Vagina (tissue), 2 donors: ENCODE results near the gene SNX19. TPM values are rescaled to one million over a fixed set of nuclear protein-coding genes. Genes with fewer than 3 reads are reported as not detected.

Experiments
- DNase-seq, 2 donors: peaks; one replicate each; pipeline ENCODE4 v3.0.0-alpha.2; 2017; ENCODE audit errors: extremely low spot score in 2 of 2
- H3K27ac ChIP-seq: fragments of 200-600 bp; sonication (generic); one replicate; pipeline ENCODE4 v1.5.1; 2019
- H3K27me3 ChIP-seq: fragments of 200-600 bp; sonication (generic); one replicate; pipeline ENCODE4 v1.5.1; 2019
- H3K36me3 ChIP-seq, 2 donors: fragments of 200-600 bp; sonication (generic); one replicate each; pipeline ENCODE4 v1.5.1; 2017 to 2019
- H3K4me1 ChIP-seq: fragments of 200-600 bp; sonication (generic); one replicate; pipeline ENCODE4 v1.5.1; 2019
- H3K4me3 ChIP-seq, 2 donors: fragments of 200-600 bp; sonication (generic); 1 replicate in 1 of 2; 2 replicates in 1 of 2; pipeline ENCODE4 v1.5.1; 2016 to 2019
- H3K9me3 ChIP-seq: fragments of 200-600 bp; sonication (generic); one replicate; pipeline ENCODE4 v1.5.1; 2019
- POLR2A ChIP-seq, 2 donors: fragments of 450-650 bp; IDR thresholded peaks; one replicate each; pipeline ENCODE4 v1.6.1; 2017; ENCODE audit warnings: antibody characterized with exemption in 2 of 2, mild to moderate bottlenecking in 2 of 2, moderate library complexity in 2 of 2
- POLR2AphosphoS5 ChIP-seq, 2 donors: sonication (generic); formaldehyde crosslinking; IDR thresholded peaks; one replicate each; pipeline ENCODE4 v1.9.0; 2017; ENCODE audit warnings: antibody characterized with exemption in 2 of 2, mild to moderate bottlenecking in 2 of 2, low read depth in 1 of 2; ENCODE audit not compliant: insufficient read depth in 1 of 2
- intact Hi-C: fragments of 100-400 bp; cut with DNase I; formaldehyde crosslinking; loops from one replicate; pipeline ENCODE4 v1.15.1; 2023
- total RNA-seq: library from RNA; depleted of rRNA; stranded (reverse); fragments of >200 nt; gene quantifications from one replicate; pipeline ENCODE4 v1.2.3, GENCODE V29; 2016
- TF ChIP-seq, protein P1 (sequence below), 3 experiments: fragments of 450-650 bp in 2 of 3; fragments of 200-600 bp in 1 of 3; sonication (generic) in 1 of 3; IDR thresholded peaks; one replicate each; pipeline ENCODE4 v1.5.1; 2017 to 2019; ENCODE audit warnings: antibody characterized with exemption in 3 of 3, mild to moderate bottlenecking in 2 of 3, moderate library complexity in 2 of 3

The SNX19 gene, protein sequence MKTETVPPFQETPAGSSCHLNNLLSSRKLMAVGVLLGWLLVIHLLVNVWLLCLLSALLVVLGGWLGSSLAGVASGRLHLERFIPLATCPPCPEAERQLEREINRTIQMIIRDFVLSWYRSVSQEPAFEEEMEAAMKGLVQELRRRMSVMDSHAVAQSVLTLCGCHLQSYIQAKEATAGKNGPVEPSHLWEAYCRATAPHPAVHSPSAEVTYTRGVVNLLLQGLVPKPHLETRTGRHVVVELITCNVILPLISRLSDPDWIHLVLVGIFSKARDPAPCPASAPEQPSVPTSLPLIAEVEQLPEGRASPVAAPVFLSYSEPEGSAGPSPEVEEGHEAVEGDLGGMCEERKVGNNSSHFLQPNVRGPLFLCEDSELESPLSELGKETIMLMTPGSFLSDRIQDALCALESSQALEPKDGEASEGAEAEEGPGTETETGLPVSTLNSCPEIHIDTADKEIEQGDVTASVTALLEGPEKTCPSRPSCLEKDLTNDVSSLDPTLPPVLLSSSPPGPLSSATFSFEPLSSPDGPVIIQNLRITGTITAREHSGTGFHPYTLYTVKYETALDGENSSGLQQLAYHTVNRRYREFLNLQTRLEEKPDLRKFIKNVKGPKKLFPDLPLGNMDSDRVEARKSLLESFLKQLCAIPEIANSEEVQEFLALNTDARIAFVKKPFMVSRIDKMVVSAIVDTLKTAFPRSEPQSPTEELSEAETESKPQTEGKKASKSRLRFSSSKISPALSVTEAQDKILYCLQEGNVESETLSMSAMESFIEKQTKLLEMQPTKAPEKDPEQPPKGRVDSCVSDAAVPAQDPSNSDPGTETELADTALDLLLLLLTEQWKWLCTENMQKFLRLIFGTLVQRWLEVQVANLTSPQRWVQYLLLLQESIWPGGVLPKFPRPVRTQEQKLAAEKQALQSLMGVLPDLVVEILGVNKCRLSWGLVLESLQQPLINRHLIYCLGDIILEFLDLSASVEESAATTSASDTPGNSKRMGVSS
- 67.5 TPM for total RNA-seq

DNA sequence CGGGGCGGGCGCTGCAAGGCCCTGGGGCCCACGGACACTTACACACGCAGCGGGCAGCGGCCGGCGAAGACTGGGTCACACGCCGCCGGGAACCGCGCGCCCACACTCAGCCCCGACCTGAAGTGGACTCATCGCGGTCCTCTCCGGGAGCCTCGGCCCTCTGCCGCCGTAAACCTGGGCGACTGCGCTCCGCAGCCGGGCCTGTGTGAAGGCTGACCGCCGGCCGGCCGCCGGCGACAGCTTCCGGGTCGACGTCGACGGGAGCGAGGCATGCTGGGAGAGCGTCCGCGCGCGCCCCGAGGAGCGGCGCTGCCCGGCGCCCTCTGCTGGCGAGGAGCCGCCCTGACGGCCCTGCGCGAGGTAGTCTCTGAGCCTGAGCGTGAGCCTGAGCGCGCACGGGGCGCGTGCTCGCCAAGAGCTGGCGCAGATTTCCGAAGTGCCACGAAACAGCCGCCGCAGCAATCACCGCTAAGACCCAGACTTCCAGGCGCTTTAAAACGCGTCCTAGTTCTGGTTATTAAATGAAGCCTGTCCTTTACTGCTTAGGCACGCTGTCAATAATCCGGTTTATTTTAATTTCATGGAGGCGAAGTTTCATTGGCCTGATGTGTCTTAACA lies at the start of gene SNX19:
Gene SNX19 (minus strand): TSS at position 242 of the 618 bp plus-strand sequence. CDS start 540 bp downstream, outside the sequence.
- DNase-seq, result no peak
- no peaks in the 10 kb centered on the region for H3K27me3 ChIP-seq
- peak within 1 kb of the TSS; percentile 95 to 98 for H3K4me3 ChIP-seq
- TF ChIP-seq POLR2AphosphoS5 (IDR thresholded peaks at IDR 0.05; ENCODE audit: insufficient read depth in 1 of 2, low read depth in 1 of 2), result peak in 1 of 2 donors; percentile 96
- TF ChIP-seq, protein P1, sequence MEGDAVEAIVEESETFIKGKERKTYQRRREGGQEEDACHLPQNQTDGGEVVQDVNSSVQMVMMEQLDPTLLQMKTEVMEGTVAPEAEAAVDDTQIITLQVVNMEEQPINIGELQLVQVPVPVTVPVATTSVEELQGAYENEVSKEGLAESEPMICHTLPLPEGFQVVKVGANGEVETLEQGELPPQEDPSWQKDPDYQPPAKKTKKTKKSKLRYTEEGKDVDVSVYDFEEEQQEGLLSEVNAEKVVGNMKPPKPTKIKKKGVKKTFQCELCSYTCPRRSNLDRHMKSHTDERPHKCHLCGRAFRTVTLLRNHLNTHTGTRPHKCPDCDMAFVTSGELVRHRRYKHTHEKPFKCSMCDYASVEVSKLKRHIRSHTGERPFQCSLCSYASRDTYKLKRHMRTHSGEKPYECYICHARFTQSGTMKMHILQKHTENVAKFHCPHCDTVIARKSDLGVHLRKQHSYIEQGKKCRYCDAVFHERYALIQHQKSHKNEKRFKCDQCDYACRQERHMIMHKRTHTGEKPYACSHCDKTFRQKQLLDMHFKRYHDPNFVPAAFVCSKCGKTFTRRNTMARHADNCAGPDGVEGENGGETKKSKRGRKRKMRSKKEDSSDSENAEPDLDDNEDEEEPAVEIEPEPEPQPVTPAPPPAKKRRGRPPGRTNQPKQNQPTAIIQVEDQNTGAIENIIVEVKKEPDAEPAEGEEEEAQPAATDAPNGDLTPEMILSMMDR (IDR thresholded peaks at IDR 0.05), result peak; percentile 91 to 99 (median 98)
- peak in 1 of 2 donors; percentile 83 for TF ChIP-seq POLR2A (IDR thresholded peaks at IDR 0.05)
- peak within 1 kb of the TSS; percentile 87 for H3K27ac ChIP-seq
- intact Hi-C loops, result no loop called here
- H3K36me3 ChIP-seq, result peaks cover 0 to 10% of the 10 kb centered on the region in 2 donors
- peaks cover 23% of the 10 kb centered on the region for H3K4me1 ChIP-seq
- H3K9me3 ChIP-seq, result no peaks in the 10 kb centered on the region

DNA sequence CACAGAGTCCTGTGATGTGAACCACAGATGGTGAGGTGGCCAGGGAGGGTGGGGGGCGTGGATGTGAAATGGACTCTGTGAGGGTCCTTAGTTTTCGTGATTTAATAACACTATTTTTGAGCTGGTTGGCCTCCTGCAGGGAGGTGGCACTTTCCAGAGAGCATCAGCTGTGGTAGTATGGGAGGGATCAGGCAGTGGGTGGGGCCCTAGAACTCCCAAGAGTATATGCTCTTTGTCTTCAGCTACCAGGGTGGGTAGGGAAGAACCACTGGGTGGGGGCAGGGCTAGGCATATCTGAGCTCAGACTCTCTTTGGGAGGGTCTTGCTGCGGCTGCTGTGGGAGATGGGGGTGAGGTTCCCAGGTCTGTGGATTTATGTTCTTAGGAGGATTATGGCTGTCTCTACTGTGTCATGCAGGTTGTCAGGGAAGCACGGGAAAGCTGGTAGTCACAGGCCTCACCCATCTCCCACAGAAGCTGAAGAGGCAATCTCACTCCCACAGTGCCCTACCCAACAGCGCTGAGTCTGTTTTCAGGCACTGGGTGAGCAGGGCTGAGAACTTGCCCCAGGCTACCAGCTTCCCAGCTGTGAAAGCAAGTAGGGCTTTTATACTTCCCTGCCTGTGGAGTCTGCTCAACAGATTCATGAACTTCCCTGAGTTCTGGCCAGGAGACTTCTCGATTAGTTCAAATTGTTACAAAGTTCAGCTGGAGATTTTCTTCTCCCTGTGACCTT lies 47.9 kb upstream of the SNX19 start:
- no peaks in the 10 kb centered on the region for H3K4me1 ChIP-seq
- H3K27ac ChIP-seq, result no peak overlapping the region
- intact Hi-C loops, result no loop called here
- no peaks in the 10 kb centered on the region for H3K27me3 ChIP-seq
- DNase-seq, result no peak
- TF ChIP-seq POLR2A (IDR thresholded peaks at IDR 0.05) (no peak), POLR2AphosphoS5 (IDR thresholded peaks at IDR 0.05; ENCODE audit: insufficient read depth in 1 of 2, low read depth in 1 of 2) (no peak)
- TF ChIP-seq, protein P1 (IDR thresholded peaks at IDR 0.05), result no peak
- H3K36me3 ChIP-seq, result no peaks in the 10 kb centered on the region
- no peak overlapping the region for H3K4me3 ChIP-seq
- no peaks in the 10 kb centered on the region for H3K9me3 ChIP-seq

DNA sequence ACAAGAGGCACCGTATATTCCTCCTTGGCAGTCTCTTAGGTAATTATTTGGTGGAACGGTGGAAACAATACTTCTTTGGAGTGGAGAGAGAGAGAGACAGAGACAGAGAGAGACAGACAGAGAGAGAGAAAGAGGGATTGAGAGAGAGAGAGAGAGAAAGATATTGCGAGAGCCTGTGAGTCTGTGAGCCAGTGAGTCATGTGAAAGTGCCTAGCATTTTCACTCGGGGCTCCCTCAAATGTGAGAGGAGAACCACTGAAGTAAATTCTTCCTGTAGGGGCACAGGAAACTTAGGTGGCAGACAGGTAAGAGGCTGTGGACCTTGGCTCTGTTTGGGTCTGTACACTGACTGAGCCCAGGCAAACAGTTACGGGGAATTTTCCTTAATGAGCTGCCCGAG lies 31.6 kb upstream of the SNX19 start:
- Histone ChIP-seq H3K36me3 (no peaks in the 10 kb centered on the region), H3K27me3 (no peaks in the 10 kb centered on the region), H3K4me3 (no peak overlapping the region), H3K4me1 (peaks cover 6% of the 10 kb centered on the region), H3K9me3 (no peaks in the 10 kb centered on the region), H3K27ac (no peak overlapping the region)
- DNase-seq, result no peak
- TF ChIP-seq POLR2AphosphoS5 (IDR thresholded peaks at IDR 0.05; ENCODE audit: insufficient read depth in 1 of 2, low read depth in 1 of 2), result no peak
- TF ChIP-seq, protein P1 (IDR thresholded peaks at IDR 0.05), result no peak
- no peak for TF ChIP-seq POLR2A (IDR thresholded peaks at IDR 0.05)
- intact Hi-C loops, result no loop called here

DNA sequence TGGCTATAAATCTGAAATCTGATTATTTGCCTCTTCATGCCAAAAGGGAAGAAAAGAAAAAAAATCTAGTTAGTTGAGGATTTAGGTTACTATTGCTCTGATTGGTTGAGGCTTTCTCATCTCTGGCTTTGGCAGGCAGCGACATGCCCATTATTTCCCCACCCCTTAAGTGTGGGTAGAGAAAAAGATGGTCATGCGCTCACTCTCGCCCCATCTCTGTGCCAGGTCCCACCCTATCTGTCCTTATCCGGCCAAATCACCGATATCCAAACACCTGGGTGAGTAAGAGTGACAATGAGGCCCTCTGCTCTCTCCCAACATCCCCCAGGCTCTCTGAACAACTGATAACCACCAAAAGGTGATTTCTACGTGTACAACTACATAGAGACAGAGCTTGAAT lies 31.2 kb upstream of the SNX19 start:
- Histone ChIP-seq H3K36me3 (no peaks in the 10 kb centered on the region), H3K9me3 (no peaks in the 10 kb centered on the region), H3K4me1 (peaks cover 6% of the 10 kb centered on the region), H3K27me3 (no peaks in the 10 kb centered on the region), H3K27ac (no peak overlapping the region), H3K4me3 (no peak overlapping the region)
- intact Hi-C loops, result no loop called here
- no peak for DNase-seq
- TF ChIP-seq POLR2AphosphoS5 (IDR thresholded peaks at IDR 0.05; ENCODE audit: insufficient read depth in 1 of 2, low read depth in 1 of 2) (no peak), POLR2A (IDR thresholded peaks at IDR 0.05) (no peak)
- TF ChIP-seq, protein P1 (IDR thresholded peaks at IDR 0.05), result no peak
